PC-9 (cell line): ENCODE results near the gene FANCG. TPM values are rescaled to one million over a fixed set of nuclear protein-coding genes. Genes with fewer than 3 reads are reported as not detected.
A peak's percentile ranks its signal among the peaks of the same experiment; 100 is the strongest.

ENCODE experiments used
- BruUV-seq: library from RNA; stranded (reverse); fragments of 400-500 nt; replicated peaks from 2 replicates; lab custom pipeline; 2021; lab: Mats Ljungman, UMichigan
- CTCF ChIA-PET: fragments of 300-600 bp; sonication (Branson Sonifier 250); formaldehyde crosslinking; loops from one replicate; lab custom pipeline; 2022; ENCODE audit warnings: antibody characterized with exemption; lab: Charles Lee
- POLR2A ChIA-PET: fragments of 300-600 bp; sonication (Branson Sonifier 250); formaldehyde crosslinking; loops from one replicate; lab custom pipeline; 2022; ENCODE audit warnings: antibody characterized with exemption; ENCODE audit not compliant: unreplicated experiment; lab: Charles Lee
- DNase-seq, 2 experiments: peaks; one replicate each; pipeline versions ENCODE4 v3.0.0 to v3.0.0-alpha.2; 2015 to 2022; ENCODE audit warnings: mixed read lengths in 1 of 2
- H2AFZ ChIP-seq: fragments of 200-600 bp; sonication (generic); 2 replicates; pipeline ENCODE4 v1.8.1; 2017; ENCODE audit warnings: antibody characterized with exemption
- H3F3A ChIP-seq: fragments of 200-600 bp; sonication (generic); 2 replicates; pipeline ENCODE4 v1.8.1; 2017; ENCODE audit warnings: antibody characterized with exemption, mild to moderate bottlenecking, low read depth; ENCODE audit not compliant: insufficient read depth
- H3K27ac ChIP-seq: fragments of 200-600 bp; sonication (generic); 2 replicates; pipeline ENCODE4 v1.6.1; 2016; ENCODE audit warnings: mixed run types
- H3K27me3 ChIP-seq: fragments of 200-600 bp; sonication (generic); 2 replicates; pipeline ENCODE4 v1.6.1; 2016; ENCODE audit warnings: low read depth, mixed run types; ENCODE audit not compliant: insufficient read depth
- H3K36me3 ChIP-seq: fragments of 200-600 bp; sonication (generic); 2 replicates; pipeline ENCODE4 v1.6.1; 2016; ENCODE audit warnings: low read depth, mixed run types
- H3K4me1 ChIP-seq: fragments of 200-600 bp; sonication (generic); replicated peaks from 2 replicates; pipeline ENCODE4 v1.6.1; 2016; ENCODE audit warnings: mixed run types; ENCODE audit not compliant: insufficient read depth
- H3K4me2 ChIP-seq: fragments of 200-600 bp; sonication (generic); 2 replicates; pipeline ENCODE4 v1.6.1; 2017; ENCODE audit warnings: mixed run types
- H3K4me3 ChIP-seq: fragments of 200-600 bp; sonication (generic); 2 replicates; pipeline ENCODE4 v1.6.1; 2016; ENCODE audit warnings: mixed run types
- H3K79me2 ChIP-seq: fragments of 200-600 bp; sonication (generic); 2 replicates; pipeline ENCODE4 v1.6.1; 2017; ENCODE audit warnings: low read depth, mixed run types
- H3K9me2 ChIP-seq: fragments of 200-600 bp; sonication (generic); 2 replicates; pipeline ENCODE4 v1.8.1; 2017; ENCODE audit warnings: mild to moderate bottlenecking; ENCODE audit not compliant: insufficient read depth
- H3K9me3 ChIP-seq: fragments of 200-600 bp; sonication (generic); 2 replicates; pipeline ENCODE4 v1.8.1; 2016; ENCODE audit warnings: low read depth; ENCODE audit not compliant: insufficient read depth
- H4K20me1 ChIP-seq: fragments of 200-600 bp; sonication (generic); 2 replicates; pipeline ENCODE4 v1.8.1; 2017; ENCODE audit not compliant: insufficient read depth
- CTCF ChIP-seq: fragments of 200-600 bp; sonication (generic); conservative IDR thresholded peaks from 2 replicates; pipeline ENCODE4 v1.6.1; 2017; ENCODE audit warnings: mixed run types, antibody characterized with exemption, mild to moderate bottlenecking, moderate library complexity
- EZH2 ChIP-seq: fragments of 200-600 bp; sonication (generic); IDR thresholded peaks from 2 replicates; pipeline ENCODE4 v1.8.0; 2017; ENCODE audit warnings: antibody characterized with exemption, low read depth
- intact Hi-C: fragments of 100-400 bp; cut with micrococcal nuclease; formaldehyde crosslinking; loops from one replicate; pipeline ENCODE4 v1.10.0; 2022; ENCODE audit not compliant: unreplicated experiment
- total RNA-seq: library from RNA; stranded (reverse); gene quantifications from 2 replicates; pipeline ENCODE4 v1.2.3, GENCODE V29; 2021

Gene FANCG
- total RNA-seq, 1 experiment from 2014 or later: 45.3 TPM

- intact Hi-C loops: no loop called here
- Histone ChIP-seq H3K27me3 (no peaks in the 10 kb centered on the region), H2AFZ (no peak overlapping the region), H3K4me1 (peaks cover 12% of the 10 kb centered on the region), H3K27ac (no peak overlapping the region), H3K9me3 (no peaks in the 10 kb centered on the region), H3K9me2 (no peaks in the 10 kb centered on the region), H3K79me2 (no peaks in the 10 kb centered on the region), H3K36me3 (no peaks in the 10 kb centered on the region), H4K20me1 (no peaks in the 10 kb centered on the region), H3K4me3 (no peak overlapping the region), H3K4me2 (no peak overlapping the region), H3F3A (peaks cover 10% of the 10 kb centered on the region; the same call in 1 of the 2 replicates)
- DNase-seq: no peak
- no TSS peak for BruUV-seq
- ChIA-PET POLR2A (no interaction called here), CTCF (no interaction called here)
- TF ChIP-seq CTCF (no peak), EZH2 (no peak)
Measured at GRCh38 chr9:35042891-35043545, 36.7 kb downstream of the FANCG start.

DNA sequence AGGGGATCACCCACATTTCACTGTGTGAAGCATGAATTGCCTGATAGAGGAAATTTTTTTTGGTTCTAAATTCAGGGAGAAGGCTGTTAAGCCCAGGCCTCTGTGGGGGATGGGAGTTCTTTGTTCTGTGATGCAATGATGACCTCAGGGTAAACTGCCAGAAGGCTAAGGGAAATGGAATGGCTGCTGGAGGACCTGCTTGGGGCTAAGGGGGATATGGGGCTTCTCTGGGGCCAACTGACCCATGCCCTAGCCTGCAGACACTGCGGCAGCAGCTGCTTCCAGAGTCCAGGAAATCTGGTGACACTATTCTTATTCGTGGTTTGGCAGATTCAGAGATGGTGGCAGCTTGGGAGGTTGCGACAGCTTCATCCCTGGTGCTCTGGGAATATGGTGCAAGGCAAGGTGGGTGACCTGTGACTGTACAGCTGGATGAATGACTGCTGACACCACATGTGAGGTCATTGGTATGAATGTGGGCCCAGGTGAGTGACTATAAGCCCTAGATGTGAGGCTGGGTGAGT, 37.6 kb downstream of the FANCG start:
- ChIA-PET CTCF (no interaction called here), POLR2A (interaction anchor here (0.7 kb wide), 1 partner anchor 31 kb away, joined by 6 read pairs; the partner anchor contains the start of gene VCP)
- Histone ChIP-seq H3K4me3 (no peak overlapping the region), H3K4me1 (peaks cover 12% of the 10 kb centered on the region), H3K79me2 (no peaks in the 10 kb centered on the region), H3K27ac (no peak overlapping the region), H3K9me2 (no peaks in the 10 kb centered on the region), H2AFZ (no peak overlapping the region), H3F3A (peaks cover 10% of the 10 kb centered on the region; the same call in 1 of the 2 replicates), H3K27me3 (no peaks in the 10 kb centered on the region), H3K9me3 (no peaks in the 10 kb centered on the region), H3K36me3 (no peaks in the 10 kb centered on the region), H4K20me1 (no peaks in the 10 kb centered on the region), H3K4me2 (peak overlapping the region; percentile 31; the same call in 1 of the 2 replicates)
- peak; percentile 12 to 65 for DNase-seq
- intact Hi-C loops: no loop called here
- BruUV-seq: no TSS peak
- no peak for TF ChIP-seq EZH2
- no peak for TF ChIP-seq CTCF

GRCh38 chr9:35035851-35036701, 43.7 kb downstream of the FANCG start:
- H3K4me3 ChIP-seq: no peak overlapping the region
- ChIA-PET CTCF (no interaction called here), POLR2A (no interaction called here)
- no peaks in the 10 kb centered on the region for H3K4me1 ChIP-seq
- no peak overlapping the region for H3K27ac ChIP-seq
- no peak overlapping the region for H2AFZ ChIP-seq
- DNase-seq: no peak
- intact Hi-C loops: no loop called here
- no peaks in the 10 kb centered on the region for H3K9me2 ChIP-seq
- H3K9me3 ChIP-seq: no peaks in the 10 kb centered on the region
- H3K79me2 ChIP-seq: no peaks in the 10 kb centered on the region
- TF ChIP-seq CTCF (no peak), EZH2 (no peak)
- BruUV-seq: no TSS peak
- no peaks in the 10 kb centered on the region for H3K27me3 ChIP-seq
- no peaks in the 10 kb centered on the region for H3K36me3 ChIP-seq
- H3F3A ChIP-seq: no peaks in the 10 kb centered on the region
- H4K20me1 ChIP-seq: no peaks in the 10 kb centered on the region
- no peak overlapping the region for H3K4me2 ChIP-seq
